ENCODE measurements around the gene LSM11.

LSM11 gene

DNA sequence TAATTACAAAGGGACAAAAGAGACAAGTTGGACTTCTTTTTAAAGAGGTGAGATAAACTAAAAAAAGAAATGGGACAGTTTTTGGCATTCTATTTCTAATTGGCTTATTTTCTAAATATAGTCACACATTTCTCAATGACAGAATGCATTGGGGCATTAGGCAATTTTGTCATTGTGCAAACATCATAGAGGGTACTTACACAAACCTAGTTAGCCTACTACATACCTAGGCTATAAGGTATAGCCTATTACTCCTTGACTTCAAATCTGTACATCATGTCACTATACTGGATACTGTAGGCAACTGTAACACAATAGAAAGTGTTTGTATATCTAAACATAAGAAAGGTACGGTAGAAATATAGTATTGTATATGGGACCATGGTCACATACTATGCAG lies 56.1 kb downstream of the LSM11 start:
- TF ChIP-seq, protein P1, sequence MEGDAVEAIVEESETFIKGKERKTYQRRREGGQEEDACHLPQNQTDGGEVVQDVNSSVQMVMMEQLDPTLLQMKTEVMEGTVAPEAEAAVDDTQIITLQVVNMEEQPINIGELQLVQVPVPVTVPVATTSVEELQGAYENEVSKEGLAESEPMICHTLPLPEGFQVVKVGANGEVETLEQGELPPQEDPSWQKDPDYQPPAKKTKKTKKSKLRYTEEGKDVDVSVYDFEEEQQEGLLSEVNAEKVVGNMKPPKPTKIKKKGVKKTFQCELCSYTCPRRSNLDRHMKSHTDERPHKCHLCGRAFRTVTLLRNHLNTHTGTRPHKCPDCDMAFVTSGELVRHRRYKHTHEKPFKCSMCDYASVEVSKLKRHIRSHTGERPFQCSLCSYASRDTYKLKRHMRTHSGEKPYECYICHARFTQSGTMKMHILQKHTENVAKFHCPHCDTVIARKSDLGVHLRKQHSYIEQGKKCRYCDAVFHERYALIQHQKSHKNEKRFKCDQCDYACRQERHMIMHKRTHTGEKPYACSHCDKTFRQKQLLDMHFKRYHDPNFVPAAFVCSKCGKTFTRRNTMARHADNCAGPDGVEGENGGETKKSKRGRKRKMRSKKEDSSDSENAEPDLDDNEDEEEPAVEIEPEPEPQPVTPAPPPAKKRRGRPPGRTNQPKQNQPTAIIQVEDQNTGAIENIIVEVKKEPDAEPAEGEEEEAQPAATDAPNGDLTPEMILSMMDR (IDR thresholded peaks at IDR 0.05; ENCODE audit: low read depth, low read length) = no peak
- in situ Hi-C loops (cut with HindIII; ENCODE audit: low sequenced_read_pairs) = no loop called here
- no peak overlapping the region for H3K4me3 ChIP-seq (ENCODE audit: low read depth, low read length)
- DNase-seq (ENCODE audit: low read depth, low spot score) = no peak

DNA sequence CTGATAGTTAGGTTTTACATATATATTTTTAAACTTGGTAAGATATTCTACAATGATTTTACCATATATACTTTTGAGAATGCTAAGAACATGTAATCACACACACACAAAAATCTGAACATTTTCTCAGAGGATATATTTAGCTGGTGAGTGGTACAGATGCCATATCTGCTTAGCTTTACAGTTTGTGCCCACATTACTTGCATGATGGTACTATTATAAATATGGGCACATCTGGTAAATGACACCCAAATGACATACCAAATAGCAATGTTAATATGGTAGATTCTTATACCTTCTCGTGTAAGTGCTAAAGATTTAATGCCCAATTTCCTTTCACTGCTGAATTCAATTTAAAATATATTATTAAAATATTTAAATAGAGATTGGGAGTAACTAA lies 56.6 kb downstream of the LSM11 start:
- TF ChIP-seq, protein P1 (IDR thresholded peaks at IDR 0.05; ENCODE audit: low read depth, low read length) = no peak
- no peak for DNase-seq (ENCODE audit: low read depth, low spot score)
- no peak overlapping the region for H3K4me3 ChIP-seq (ENCODE audit: low read depth, low read length)
- in situ Hi-C loops (cut with HindIII; ENCODE audit: low sequenced_read_pairs) = no loop called here

DNA sequence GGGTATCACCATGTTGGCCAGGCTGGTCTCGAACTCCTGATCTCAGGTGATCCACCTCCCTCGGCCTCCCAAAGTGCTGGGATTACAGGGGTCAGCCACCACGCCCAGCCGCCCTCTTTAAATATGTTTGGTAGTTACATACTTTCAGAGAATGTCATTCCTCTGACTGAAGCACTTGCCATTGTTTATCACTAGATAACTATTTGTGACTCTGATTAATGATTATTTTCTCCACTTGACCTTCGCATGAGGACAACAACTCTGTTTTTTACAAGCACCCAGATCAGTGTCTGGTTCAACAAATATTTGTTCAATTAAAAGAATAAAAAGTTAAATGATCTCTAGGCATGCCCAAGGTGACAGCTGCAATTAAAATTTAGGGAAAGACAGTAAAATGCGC lies 59.2 kb downstream of the LSM11 start:
- TF ChIP-seq, protein P1 (IDR thresholded peaks at IDR 0.05; ENCODE audit: low read depth, low read length) = no peak
- no peak overlapping the region for H3K4me3 ChIP-seq (ENCODE audit: low read depth, low read length)
- no peak for DNase-seq (ENCODE audit: low read depth, low spot score)
- in situ Hi-C loops (cut with HindIII; ENCODE audit: low sequenced_read_pairs) = no loop called here

DNA sequence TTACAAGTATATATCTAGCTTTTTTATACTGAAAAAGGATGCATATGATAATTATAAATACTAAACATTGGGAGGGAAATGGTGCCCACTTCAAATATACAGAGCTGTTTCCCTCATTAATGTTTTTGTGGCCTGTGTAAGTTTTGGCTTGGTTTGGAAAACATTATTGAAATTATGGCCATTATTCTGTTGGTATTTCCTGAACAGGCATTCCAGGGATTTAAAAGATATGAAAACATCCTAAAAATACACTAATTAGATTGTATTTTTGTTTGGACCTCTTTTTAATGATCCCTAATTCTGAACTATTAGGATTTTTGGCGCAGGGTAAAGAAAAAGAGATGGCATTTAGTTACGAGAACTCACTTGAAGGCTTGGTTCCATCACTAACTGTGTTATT lies 64.5 kb downstream of the LSM11 start:
- no peak overlapping the region for H3K4me3 ChIP-seq (ENCODE audit: low read depth, low read length)
- DNase-seq (ENCODE audit: low read depth, low spot score) = no peak
- TF ChIP-seq, protein P1 (IDR thresholded peaks at IDR 0.05; ENCODE audit: low read depth, low read length) = no peak
- in situ Hi-C loops (cut with HindIII; ENCODE audit: low sequenced_read_pairs) = no loop called here

Measured in astrocyte of the spinal cord (primary cell).